Amniotic stem cell (primary cell): ENCODE results near the gene DNAH12.
"Not testable (repeated sequence)": the region's sequence is repeated elsewhere in the genome, so short reads cannot be mapped to it uniquely, and the experiment has no call there.

Experiments
- DNase-seq: peaks from one replicate; lab custom pipeline; 2025; lab: John Stamatoyannopoulos, UW

Gene DNAH12

DNA sequence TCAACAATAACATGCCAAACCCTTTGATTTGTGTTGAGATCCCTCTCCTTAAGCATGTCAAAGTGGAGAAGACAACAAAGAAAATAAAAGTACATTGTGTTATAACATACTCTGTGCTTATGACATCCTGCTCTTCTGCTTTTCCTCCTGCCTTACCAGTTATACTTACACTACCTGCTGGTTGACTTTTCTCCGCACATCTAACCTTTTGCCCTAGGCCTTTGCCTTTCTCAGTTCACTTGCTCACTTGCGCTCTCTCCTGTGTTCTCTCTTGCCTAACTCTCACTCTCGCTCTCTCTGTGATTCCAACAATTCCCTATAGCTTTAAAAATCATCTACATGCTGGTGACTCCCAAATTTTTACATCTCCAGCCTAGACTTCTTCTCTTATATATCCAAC is 5.7 kb downstream of the DNAH12 start:
- no peak for DNase-seq

DNA sequence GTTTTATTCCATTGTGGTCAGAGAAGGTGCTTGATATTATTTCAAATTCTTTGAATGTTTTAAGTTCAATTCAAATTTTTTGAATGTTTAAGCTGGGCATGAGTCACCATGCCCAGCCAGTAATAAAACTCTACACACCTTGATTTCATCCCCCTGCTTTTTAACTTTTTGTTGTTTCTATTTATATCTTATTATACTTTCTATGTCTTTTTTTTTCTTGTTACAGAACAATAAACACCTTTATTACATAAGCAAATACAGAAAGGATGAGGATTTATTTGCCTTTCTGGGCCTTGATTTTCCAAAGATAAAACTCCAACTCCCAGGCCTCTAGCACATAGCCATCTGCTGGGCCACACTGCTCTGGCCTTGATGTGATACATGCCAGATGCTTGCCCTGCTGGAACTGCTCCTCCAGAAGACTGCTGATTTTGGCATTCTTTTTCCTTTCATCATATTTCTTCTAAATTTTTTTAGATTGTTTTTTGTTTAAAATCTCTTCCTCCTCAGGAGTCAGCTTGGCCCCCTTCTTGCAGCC is 14.0 kb downstream of the DNAH12 start:
- no peak for DNase-seq

DNA sequence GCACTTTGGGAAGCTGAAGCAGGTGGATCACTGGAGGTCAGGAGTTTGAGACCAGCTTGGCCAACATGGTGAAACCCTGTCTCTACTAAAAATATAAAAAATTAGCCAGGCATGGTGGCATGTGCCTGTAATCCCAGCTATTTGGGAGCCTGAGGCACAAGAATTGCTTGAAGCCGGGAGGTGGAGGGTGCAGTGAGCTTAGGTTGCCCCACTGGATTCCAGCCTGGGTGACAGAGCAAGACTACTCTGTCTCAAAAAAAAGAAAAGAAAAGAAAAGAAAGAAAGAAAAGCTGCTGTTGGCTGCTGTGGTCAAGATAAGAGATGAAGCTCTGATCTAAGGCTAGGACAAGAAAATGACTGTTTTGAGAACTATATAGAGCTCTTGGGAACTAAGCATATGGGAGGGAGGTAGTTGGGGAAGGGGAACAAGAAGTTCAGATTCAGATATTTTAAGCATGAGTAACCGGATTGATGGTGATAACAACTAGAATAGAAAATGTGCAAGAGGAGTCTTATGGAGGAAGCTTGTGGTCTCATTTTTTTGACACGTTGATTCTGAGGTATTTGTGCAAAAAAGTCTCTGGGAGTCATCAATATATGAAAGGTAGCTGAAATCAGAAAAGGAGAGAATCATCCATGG is 25.7 kb downstream of the DNAH12 start:
- no peak for DNase-seq

DNA sequence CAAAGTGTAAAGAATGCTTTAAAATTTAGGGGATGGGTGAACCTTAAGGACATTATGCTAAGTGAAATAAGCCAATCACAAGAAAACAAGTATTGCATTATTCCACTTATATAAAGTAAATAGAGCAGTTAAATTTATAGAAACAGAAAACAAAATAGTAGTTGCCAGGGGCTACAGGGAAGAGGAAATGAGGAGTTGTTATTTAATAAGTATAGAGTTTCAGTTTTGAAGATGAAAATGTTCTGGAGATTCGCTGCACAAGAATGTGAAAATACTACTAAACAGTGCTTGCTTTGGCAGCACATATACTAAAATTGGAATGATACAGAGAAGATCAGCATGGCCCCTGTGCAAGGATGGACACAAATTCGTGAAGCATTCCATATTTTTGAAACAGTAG is 32.0 kb downstream of the DNAH12 start:
- DNase-seq, result no peak

DNA sequence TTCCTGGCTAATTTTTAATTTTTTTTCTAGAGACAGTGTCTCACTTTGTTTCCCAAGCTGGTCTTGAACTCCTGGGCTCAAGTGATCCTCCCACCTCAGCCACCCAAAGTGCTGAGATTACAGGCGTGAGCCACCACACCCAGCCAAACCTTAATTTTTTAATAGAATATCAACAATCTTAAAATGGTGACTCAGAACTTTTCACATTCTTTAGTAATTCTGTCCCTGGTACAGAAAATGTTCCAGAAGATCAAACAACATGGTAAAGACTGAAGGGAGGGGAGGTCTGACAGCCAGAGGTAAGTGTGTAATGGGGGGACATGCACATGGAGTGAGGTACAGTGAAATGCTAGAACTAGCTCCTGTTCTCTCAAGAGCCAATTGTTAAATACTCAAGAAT is 38.2 kb downstream of the DNAH12 start:
- no peak for DNase-seq

DNA sequence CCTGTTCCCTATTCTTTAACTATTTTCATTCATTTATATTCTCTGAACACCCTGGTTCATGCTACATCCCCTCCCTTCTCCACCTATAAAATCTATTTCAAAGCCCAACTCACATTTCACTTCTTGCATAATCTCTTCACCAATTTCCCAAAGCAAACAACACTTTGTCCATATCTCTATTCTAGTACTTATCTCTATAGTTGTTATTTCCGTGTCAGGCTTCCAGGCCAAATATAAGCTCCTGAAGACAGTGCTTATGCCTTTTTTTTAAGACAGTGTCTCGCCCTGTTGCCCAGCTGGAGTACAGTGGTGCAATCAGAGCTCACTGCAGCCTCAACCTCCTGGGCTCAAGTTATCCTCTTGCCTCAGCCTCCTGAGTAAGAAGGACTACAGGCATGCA is 43.6 kb downstream of the DNAH12 start:
- DNase-seq, result no peak

DNA sequence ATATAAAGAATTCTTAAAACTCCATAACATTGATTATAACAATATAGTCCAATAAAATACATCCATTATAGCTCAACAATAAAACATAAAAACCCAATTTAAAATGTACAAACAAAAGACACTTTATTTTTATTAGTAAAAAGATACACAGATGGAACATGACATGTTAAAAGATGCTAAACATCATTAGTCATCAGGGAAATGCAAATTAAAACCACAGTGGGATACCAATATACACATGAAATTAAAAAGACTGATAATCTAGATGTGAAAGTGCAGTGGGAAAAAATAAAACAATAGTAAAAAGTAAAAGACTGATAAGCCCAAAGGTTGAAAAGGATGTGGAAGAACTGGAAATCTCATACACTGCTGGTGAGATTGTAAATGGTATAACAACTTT is 46.2 kb downstream of the DNAH12 start:
- no peak for DNase-seq

DNA sequence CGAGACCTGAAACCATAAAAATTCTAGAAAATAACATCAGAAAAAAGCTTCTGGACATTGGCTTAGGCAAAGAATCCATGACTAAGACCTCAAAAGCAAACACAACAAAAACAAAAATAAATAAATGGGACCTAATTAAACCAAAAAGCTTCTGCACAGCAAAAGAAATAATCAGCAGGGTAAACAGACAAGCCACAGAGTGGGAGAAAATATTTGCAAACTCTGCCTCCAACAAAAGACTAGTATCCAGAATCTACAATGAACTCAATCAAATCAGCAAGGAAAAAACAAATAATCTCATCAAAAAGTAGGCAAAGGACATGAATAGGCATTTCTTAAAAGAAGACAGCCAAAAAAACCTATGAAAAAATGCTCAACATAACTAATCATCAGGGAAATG is 59.6 kb downstream of the DNAH12 start:
- no peak for DNase-seq

DNA sequence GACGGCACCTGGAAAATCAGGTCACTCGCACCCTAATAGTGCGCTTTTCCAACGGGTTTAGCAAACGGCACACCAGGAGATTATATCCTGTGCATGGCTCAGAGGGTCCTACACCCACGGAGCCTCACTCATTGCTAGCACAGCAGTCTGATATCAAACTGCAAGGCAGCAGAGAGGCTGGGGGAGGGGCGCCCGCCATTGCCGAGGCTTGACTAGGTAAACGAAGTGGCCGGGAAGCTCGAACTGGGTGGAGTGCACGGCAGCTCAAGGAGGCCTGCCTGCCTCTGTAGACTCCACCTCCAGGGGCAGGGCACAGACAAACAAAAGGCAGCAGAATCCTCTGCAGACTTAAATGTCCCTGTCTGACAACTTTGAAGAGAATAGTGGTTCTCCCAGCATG is 67.0 kb downstream of the DNAH12 start:
- not testable (repeated sequence) for DNase-seq

DNA sequence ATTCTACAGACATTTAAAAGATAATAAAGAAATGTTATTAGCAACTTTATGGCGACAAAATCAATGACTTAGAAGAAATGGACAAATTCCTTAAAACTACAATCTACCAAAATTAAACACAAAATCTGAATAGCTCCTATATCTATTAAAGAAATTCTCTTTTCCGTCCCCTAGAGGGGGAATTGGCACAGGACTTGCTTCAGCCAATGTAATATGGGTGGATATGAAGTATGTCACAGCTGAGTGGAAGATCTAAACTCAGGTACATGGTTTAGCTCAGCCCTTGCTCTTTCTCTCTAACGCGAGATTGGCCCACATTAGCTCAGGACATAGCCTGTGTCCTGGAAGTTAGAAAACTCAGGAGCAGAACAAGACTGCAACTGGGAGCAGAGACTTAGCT is 79.3 kb downstream of the DNAH12 start:
- no peak for DNase-seq

DNA sequence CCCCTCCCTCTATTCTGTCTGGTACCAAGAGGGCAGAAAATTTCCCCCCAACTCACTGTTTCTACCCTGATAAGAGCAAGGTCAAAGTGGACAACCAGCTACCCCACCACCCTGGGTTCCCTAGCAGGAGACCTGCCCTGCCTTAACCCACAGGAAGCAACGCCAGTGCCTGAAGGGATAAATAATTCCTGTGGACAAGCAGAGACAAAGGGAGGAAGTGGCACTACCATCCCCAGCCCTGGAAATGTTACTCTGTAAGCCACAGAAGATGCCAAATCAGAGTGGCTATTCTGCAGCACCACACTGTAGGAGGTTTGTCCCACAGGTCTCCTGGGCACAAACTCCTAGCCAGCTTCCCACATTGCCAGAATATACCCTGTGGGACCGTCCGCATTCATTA is 80.1 kb downstream of the DNAH12 start:
- no peak for DNase-seq

DNA sequence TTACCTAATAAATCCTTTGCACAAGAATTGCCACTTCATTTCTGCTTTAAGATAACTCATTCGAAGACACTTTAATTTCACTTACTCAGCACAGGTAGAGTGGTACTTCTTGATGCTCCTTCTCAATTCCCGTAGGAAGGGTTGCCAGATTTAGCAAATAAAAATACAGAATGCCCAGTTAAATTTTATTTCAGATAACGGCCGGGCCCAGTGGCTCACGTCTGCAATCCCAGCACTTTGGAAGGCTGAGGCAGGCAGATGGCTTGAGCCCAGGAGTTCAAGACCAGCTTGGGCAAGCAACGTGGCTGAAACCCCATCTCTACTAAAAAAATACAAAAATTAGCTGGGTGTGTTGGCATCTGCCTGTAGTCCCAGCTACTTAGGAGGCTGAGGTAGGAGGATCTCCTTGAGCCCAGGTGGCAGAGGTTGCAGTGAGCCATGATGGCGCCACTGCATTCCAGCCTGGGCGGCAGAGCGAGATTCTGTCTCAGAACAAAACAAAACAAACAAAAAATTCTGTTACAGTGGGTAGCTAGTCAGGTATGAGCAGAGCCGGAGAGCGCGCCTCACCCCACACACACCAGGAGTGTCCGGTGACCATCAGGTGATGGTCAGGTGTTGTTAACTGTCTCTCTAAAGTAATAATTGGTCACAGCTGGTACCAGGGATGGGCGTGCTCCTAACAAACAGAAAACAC is 92.8 kb downstream of the DNAH12 start:
- DNase-seq, result no peak

DNA sequence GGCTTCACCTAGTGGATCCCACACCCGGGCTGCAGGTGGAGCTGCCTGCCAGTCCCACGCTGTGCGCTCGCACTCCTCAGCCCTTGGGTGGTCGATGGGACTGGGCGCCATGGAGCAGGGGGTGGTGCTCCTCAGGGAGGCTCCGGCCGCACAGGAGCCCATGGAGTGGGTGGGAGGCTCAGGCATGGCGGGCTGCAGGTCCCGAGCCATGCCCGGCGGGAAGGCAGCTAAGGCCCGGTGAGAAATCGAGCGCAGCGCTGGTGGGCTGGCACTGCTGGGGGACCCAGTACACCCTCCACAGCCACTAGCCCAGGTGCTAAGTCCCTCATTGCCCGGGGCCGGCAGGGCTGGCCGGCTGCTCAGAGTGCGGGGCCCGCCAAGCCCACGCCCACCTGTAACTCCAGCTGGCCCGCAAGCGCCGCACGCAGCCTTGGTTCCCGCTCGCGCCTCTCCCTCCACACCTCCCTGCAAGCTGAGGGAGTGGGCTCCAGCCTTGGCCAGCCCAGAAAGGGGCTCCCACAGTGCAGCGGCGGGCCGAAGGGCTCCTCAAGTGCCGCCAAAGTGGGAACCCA is 94.8 kb downstream of the DNAH12 start:
- DNase-seq, result not testable (repeated sequence)

DNA sequence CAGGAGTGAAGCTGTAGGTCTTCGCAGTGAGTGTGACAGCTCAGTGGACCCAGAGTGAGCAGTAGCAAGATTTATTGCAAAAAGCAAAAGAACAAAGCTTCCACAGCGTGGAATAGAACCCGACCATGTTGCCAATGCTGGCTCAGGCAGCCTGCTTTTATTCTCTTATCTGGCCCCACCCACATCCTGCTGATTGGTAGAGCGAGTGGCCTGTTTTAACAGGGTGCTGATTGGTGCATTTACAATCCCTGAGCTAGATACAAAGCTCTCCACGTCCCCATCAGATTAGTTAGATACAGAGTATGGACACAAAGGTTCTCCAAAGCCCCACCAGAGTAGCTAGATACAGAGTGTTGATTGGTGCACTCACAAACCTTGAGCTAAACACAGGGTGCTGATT is 95.7 kb downstream of the DNAH12 start:
- DNase-seq, result not testable (repeated sequence)

DNA sequence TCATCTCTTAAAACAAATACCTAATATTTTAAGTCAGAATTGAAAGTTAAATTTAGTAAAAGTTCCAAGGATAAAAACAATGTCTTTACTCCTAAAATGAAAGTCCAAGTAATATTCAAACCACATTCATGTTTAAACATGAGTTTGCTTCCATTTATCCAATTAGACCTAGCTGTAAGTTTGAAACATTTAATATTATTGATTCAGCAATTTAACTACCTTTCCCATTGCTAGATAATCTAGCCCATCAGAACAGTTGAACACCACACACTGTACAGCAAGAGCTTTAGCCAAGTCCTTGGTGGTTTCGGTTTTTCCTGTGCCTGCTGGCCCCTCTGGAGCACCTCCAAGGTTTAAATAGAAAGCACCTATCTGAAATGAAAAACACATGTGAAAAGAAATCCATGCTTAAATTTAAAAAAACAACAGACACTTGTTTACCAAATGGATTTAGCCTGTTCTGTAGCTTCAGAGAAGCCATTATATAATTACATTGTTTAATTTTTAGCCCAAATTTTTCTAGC is 97.8 kb downstream of the DNAH12 start:
- no peak for DNase-seq

DNA sequence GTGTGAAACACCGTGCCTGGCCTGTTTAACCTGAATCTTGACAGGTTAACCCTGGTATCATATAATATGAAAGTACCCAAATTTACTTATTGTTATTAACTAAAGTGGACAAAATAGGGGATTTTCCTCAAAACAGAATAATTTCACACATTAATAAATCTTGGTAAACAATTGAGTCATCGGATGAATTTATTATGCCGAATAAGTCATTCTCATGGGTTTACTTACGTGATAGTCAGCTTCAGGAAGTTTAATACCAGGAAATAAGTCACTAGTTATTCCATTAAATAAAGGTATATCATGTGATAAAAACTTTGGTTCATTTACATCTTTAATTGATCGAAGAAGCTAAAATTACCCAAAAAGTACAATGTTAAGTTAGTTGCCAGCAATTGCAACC is 99.7 kb downstream of the DNAH12 start:
- no peak for DNase-seq

DNA sequence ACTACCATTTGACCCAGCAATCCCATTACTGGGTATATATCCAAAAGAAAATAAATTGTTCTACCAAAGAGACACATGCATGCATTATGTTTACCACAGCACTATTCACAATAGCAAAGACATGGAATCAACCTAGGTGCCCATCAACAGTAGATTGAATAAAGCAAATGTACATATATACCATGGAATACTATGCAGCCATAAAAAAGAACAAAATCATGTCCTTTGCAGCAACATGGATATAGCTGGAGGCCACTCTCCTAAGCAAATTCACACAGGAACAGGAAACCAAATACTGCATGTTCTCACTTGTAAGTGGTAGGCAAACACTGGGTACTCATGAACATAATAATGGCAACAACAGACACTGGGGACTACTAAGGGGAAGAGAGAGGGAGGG is 104.0 kb downstream of the DNAH12 start:
- DNase-seq, result not testable (repeated sequence)

DNA sequence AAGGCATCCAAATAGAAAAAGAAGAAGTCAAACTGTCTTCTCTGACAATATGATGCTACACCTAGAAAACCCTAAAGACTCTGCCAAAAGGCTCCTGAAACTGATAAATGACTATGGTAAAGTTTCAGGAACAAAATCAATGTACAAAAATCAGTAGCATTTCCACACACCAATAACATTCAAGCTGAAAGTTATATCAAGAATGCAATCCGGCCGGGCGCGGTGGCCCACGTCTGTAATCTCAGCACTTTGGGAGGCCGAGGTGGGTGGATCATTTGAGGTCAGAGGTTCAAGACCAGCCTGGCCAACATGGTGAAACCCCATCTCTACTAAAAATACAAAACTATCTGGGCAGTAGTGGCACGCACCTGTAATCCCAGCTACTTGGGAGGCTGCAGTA is 105.7 kb downstream of the DNAH12 start:
- not testable (repeated sequence) for DNase-seq

DNA sequence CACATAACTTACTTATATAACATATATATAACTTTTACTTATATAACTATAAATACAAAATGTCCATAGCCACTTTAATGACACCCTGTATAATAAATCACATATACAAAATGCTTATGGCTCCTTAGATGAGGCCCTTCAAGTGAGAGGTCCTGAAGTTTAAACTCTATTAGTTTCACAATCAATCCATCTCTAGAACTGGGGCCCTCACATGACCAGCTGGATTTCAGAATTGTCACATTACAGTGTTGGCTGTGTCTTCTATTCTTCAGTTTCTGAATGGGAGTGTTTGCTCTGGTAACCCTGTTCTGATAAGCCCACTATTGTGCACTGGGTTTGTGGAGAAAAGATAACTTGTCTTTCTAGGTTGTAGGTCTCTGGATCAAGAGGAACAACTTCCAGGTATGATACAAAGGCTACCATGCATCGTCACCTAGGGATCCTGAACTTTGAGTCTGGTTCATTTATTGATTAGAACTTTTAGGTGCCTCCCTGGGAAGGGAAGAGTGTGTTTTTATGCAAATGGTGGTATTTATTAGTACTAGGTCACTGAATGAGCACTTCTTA is 107.9 kb downstream of the DNAH12 start:
- DNase-seq, result no peak

DNA sequence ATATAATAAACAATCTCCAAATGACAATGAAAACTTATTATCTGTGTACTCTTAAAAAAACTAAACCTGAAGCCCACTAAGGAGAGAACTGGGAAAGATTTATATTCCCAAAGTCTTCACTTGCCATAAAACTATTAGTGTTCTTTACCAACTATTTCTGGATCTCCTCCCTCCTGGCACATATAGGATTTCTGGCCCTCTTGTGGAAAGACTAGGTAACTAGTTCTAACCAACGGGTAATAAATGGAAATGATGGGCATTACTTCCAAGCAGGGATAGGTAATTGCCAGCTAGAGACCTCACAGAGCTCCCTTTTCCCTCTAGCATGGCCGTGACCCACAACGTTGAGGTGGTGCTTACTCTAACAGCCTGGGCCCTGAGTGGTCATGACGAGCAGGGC is 110.1 kb downstream of the DNAH12 start:
- DNase-seq, result no peak

DNA sequence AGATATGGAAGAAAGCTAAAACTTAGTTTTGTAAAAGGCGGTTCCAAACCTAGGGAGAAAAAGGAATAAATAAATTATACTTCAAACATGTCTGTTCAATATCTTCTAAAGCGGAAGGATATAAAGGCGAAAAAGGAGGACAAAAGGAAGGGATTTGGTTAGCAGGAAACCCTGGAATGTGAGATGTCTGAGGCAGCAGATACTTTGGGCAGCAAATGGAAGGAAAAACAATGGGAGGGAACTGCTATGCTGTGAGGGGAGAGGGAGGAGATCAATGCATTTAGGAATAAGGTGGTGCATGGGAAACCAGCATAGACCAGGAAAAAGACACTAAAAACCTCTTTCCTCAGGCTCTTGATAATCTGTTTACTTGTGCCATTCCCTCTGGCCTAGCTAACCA is 120.8 kb downstream of the DNAH12 start:
- DNase-seq, result no peak

DNA sequence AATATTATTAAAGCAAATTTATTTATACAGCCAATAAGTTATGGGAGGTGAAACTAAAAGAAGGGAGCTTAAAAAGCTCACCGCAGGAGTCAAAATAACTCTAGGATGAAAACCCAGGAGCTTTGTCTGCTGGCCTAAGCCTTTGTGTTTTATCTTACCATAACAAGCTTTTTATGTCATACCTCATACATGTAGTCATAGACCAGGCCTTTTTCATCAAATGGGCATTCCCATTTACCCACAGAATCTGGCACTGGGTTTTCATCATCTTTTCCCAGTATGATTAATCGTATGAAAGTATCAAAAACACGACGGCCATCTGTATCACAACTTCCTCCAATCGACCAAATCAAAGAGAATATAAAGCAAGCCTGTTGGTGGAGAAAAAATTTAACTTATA is 122.8 kb downstream of the DNAH12 start:
- DNase-seq, result no peak

DNA sequence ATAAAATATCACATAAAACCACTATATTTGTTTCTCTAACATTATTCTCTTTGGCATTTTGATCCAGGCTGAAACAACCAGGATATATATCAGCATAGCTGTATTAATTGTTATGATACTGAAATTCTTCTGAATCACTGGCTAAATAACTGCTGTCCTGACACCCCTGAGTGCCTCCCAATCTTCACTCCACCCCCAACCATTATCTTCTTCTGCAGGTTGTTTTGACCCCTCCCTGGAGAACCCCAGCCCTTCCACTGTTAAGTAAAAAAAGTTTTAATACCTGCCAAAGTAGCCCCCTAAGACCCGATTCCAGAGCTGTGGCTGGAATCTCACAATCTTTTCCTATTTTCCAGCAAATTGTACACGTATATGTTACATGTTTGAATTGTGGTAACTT is 124.1 kb downstream of the DNAH12 start:
- DNase-seq, result no peak
